HL-60 (cell line): ENCODE results near the gene PTTG1IP2.

Source experiments
- DNase-seq, 2 experiments: peaks; one replicate each; pipeline ENCODE4 v3.0.0-alpha.2; 2010 to 2020; ENCODE audit warnings: low read depth in 1 of 2, low spot score in 1 of 2
- H3K27ac ChIP-seq: fragments of 250-450 bp; sonication (Bioruptor Pico); replicated peaks from 2 replicates; pipeline ENCODE4 v1.5.1; 2020; ENCODE audit warnings: mild to moderate bottlenecking, moderate library complexity
- H3K27me3 ChIP-seq: fragments of 250-450 bp; sonication (Bioruptor Pico); 2 replicates; pipeline ENCODE4 v1.5.1; 2021; ENCODE audit warnings: mild to moderate bottlenecking, moderate library complexity; ENCODE audit not compliant: insufficient read depth, poor library complexity, severe bottlenecking
- H3K4me3 ChIP-seq: replicated peaks from 2 replicates; pipeline ENCODE4 v1.5.1; 2011; ENCODE audit warnings: mild to moderate bottlenecking, control low read depth, low read length; ENCODE audit not compliant: insufficient read depth
- CTCF ChIP-seq: IDR thresholded peaks from one replicate; pipeline ENCODE4 v1.5.1; 2011; ENCODE audit warnings: low read length, control low read depth, inconsistent platforms; ENCODE audit not compliant: insufficient read depth
- GABPA ChIP-seq: IDR thresholded peaks from 2 replicates; pipeline ENCODE4 v1.6.1; 2012; ENCODE audit warnings: low read depth
- POLR2AphosphoS5 ChIP-seq: IDR thresholded peaks from 2 replicates; pipeline ENCODE4 v1.6.1; 2012; ENCODE audit warnings: low read depth
- REST ChIP-seq: IDR thresholded peaks from 2 replicates; pipeline ENCODE4 v1.6.1; 2012; ENCODE audit warnings: low read depth; ENCODE audit not compliant: insufficient replicate concordance
- SPI1 ChIP-seq: IDR thresholded peaks from 2 replicates; pipeline ENCODE4 v1.6.1; 2012; ENCODE audit warnings: low read depth, mild to moderate bottlenecking, borderline replicate concordance

Gene PTTG1IP2

GRCh38 chr7:90446137-90446899 lies 23.1 kb upstream of the PTTG1IP2 start:
- H3K27ac ChIP-seq: no peak overlapping the region
- DNase-seq: no peak
- no peak for TF ChIP-seq GABPA
- no peak for TF ChIP-seq SPI1
- no peak for TF ChIP-seq CTCF
- no peak for TF ChIP-seq POLR2AphosphoS5
- no peak for TF ChIP-seq REST
- no peak overlapping the region for H3K4me3 ChIP-seq
- peaks cover 2% of the 10 kb centered on the region for H3K27me3 ChIP-seq

DNA sequence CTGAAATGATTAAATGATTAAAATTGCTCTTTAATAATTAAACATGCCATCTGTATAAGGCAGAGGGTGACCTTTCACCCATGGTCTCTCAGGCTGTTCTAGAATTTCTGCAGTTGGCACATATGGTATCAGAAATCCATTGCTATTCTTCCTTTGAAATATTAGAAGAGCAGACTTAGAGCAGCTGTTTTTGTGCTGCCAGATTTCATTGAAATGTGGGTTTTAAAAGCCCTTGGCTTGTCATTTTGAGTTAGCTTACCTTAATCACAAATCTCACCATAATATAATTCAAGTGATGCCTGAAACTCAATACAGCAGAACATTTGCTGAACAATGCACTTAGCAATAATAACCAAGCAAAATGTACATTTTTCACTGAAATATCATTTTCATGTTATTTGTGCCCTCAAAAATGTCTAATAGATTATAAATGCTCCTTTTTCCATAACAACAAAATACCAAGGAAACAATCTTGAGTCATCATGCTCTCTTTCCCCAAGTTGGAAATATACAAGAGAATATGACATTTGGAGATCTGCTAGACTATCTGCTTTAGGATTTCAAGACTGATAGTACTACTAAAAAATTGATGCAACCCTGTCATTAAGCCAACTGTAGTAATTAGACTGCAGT lies 16.1 kb upstream of the PTTG1IP2 start:
- Histone ChIP-seq H3K4me3 (no peak overlapping the region), H3K27ac (no peak overlapping the region), H3K27me3 (no peaks in the 10 kb centered on the region)
- no peak for DNase-seq
- TF ChIP-seq GABPA (no peak), CTCF (no peak), POLR2AphosphoS5 (no peak), REST (no peak), SPI1 (no peak)

- H3K27ac ChIP-seq: no peak overlapping the region
- TF ChIP-seq SPI1 (no peak), GABPA (no peak), POLR2AphosphoS5 (no peak), CTCF (no peak)
- no peaks in the 10 kb centered on the region for H3K27me3 ChIP-seq
- no peak for DNase-seq
- H3K4me3 ChIP-seq: no peak overlapping the region
Observed at GRCh38 chr7:90453931-90454330, 15.5 kb upstream of the PTTG1IP2 start.
